ENCODE results near the gene TSPAN18. TPM values are rescaled to one million over a fixed set of nuclear protein-coding genes. Genes with fewer than 3 reads are reported as not detected.

The TSPAN18 gene
- total and polyA plus RNA-seq, 9 donors = 2.1 to 35.3 (median 14.4) TPM

- Histone ChIP-seq H3K4me3 (no peak overlapping the region), H3K36me3 (no peaks in the 10 kb centered on the region), H3K27ac (no peak overlapping the region), H3K27me3 (no peaks in the 10 kb centered on the region), H3K4me1 (ENCODE audit: insufficient read depth) (no peaks in the 10 kb centered on the region), H3K9me3 (no peaks in the 10 kb centered on the region)
- TF ChIP-seq, protein P1, sequence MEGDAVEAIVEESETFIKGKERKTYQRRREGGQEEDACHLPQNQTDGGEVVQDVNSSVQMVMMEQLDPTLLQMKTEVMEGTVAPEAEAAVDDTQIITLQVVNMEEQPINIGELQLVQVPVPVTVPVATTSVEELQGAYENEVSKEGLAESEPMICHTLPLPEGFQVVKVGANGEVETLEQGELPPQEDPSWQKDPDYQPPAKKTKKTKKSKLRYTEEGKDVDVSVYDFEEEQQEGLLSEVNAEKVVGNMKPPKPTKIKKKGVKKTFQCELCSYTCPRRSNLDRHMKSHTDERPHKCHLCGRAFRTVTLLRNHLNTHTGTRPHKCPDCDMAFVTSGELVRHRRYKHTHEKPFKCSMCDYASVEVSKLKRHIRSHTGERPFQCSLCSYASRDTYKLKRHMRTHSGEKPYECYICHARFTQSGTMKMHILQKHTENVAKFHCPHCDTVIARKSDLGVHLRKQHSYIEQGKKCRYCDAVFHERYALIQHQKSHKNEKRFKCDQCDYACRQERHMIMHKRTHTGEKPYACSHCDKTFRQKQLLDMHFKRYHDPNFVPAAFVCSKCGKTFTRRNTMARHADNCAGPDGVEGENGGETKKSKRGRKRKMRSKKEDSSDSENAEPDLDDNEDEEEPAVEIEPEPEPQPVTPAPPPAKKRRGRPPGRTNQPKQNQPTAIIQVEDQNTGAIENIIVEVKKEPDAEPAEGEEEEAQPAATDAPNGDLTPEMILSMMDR (IDR thresholded peaks at IDR 0.05) = no peak
- TF ChIP-seq EP300 (IDR thresholded peaks at IDR 0.05) (no peak), POLR2A (IDR thresholded peaks at IDR 0.05) (no peak)
- DNase-seq = no peak
- 94 to 100% (median 96%) methylated on average over 2 of the region's 2 CpGs for WGBS, 3 donors
- intact Hi-C loops (cut with DNase I) = no loop called here
Observed at GRCh38 chr11:44829838-44830237, 103.1 kb downstream of the TSPAN18 start.

GRCh38 chr11:44831605-44832394 is 105.0 kb downstream of the TSPAN18 start:
- Histone ChIP-seq H3K27me3 (no peaks in the 10 kb centered on the region), H3K27ac (no peak overlapping the region), H3K36me3 (no peaks in the 10 kb centered on the region), H3K4me3 (no peak overlapping the region), H3K9me3 (no peaks in the 10 kb centered on the region), H3K4me1 (ENCODE audit: insufficient read depth) (no peaks in the 10 kb centered on the region)
- intact Hi-C loops (cut with DNase I) = no loop called here
- 85 to 93% (median 90%) methylated on average over 10 of the region's 10 CpGs for WGBS, 3 donors
- TF ChIP-seq POLR2A (IDR thresholded peaks at IDR 0.05) (no peak), EP300 (IDR thresholded peaks at IDR 0.05) (no peak)
- TF ChIP-seq, protein P1 (IDR thresholded peaks at IDR 0.05) = no peak
- DNase-seq = no peak

DNA sequence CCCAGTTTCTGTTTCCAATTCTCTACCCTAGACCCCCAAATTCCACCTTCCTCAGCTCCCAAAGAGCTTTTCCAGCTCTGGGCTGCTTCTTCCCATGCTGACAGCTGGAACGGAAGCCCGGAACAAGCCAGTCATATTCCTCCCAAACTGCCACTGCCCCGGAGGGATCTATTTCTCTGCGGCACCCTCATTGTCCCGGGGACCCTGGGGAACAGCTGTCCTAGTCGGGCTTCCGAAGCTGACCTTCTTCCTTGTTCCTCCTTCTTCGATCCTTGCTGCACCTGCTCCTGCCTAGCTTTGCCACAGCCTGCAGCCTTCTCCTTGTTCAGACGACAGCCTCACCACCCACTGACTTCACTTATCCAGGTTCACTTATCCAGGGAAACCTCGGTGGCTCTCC is 105.7 kb downstream of the TSPAN18 start:
- 82 to 86% (median 84%) methylated on average over 10 of the region's 10 CpGs for WGBS, 3 donors
- Histone ChIP-seq H3K4me3 (no peak overlapping the region), H3K36me3 (no peaks in the 10 kb centered on the region), H3K9me3 (no peaks in the 10 kb centered on the region), H3K27me3 (no peaks in the 10 kb centered on the region), H3K4me1 (ENCODE audit: insufficient read depth) (no peaks in the 10 kb centered on the region), H3K27ac (no peak overlapping the region)
- intact Hi-C loops (cut with DNase I) = no loop called here
- no peak for TF ChIP-seq EP300 (IDR thresholded peaks at IDR 0.05)
- TF ChIP-seq POLR2A (IDR thresholded peaks at IDR 0.05) = no peak
- TF ChIP-seq, protein P1 (IDR thresholded peaks at IDR 0.05) = no peak
- no peak for DNase-seq

GRCh38 chr11:44833221-44833876 is 106.6 kb downstream of the TSPAN18 start:
- no peak overlapping the region for H3K27ac ChIP-seq
- H3K4me3 ChIP-seq = no peak overlapping the region
- H3K36me3 ChIP-seq = no peaks in the 10 kb centered on the region
- intact Hi-C loops (cut with DNase I) = no loop called here
- no peaks in the 10 kb centered on the region for H3K4me1 ChIP-seq (ENCODE audit: insufficient read depth)
- WGBS, 3 donors = 79 to 80% (median 79%) methylated on average over 6 of the region's 6 CpGs
- no peak for DNase-seq
- no peak for TF ChIP-seq EP300 (IDR thresholded peaks at IDR 0.05)
- TF ChIP-seq POLR2A (IDR thresholded peaks at IDR 0.05) = no peak
- TF ChIP-seq, protein P1 (IDR thresholded peaks at IDR 0.05) = no peak
- no peaks in the 10 kb centered on the region for H3K27me3 ChIP-seq
- H3K9me3 ChIP-seq = no peaks in the 10 kb centered on the region

Measured in ovary (tissue), 9 donors.